Neuronal stem cell (in vitro differentiated cells): Measurements from ENCODE around the gene CDHR4. TPM values are rescaled to one million over a fixed set of nuclear protein-coding genes. Genes with fewer than 3 reads are reported as not detected.

ENCODE experiments used
- DNase-seq: peaks from one replicate; pipeline ENCODE4 v3.0.0-alpha.2; 2013; ENCODE audit warnings: low spot score
- H2AFZ ChIP-seq: one replicate; pipeline ENCODE4 v1.6.1; 2013; ENCODE audit warnings: mild to moderate bottlenecking, low read length, inconsistent platforms
- H2AK5ac ChIP-seq: 2 replicates; pipeline ENCODE4 v1.6.1; 2013; ENCODE audit warnings: low read depth, mild to moderate bottlenecking, inconsistent platforms, low read length, moderate library complexity, mixed read lengths
- H2BK120ac ChIP-seq: 2 replicates; pipeline ENCODE4 v1.6.1; 2013; ENCODE audit warnings: low read depth, mild to moderate bottlenecking, inconsistent platforms, low read length, moderate library complexity, mixed read lengths
- H2BK12ac ChIP-seq: one replicate; pipeline ENCODE4 v1.6.1; 2013; ENCODE audit warnings: low read length, inconsistent platforms
- H2BK15ac ChIP-seq: 2 replicates; pipeline ENCODE4 v1.6.1; 2013; ENCODE audit warnings: mild to moderate bottlenecking, low read length, inconsistent platforms, mixed read lengths
- H2BK5ac ChIP-seq: one replicate; pipeline ENCODE4 v1.6.1; 2013; ENCODE audit warnings: inconsistent platforms, mild to moderate bottlenecking, low read length, moderate library complexity
- H3K14ac ChIP-seq: one replicate; pipeline ENCODE4 v1.6.1; 2013; ENCODE audit warnings: low read length, inconsistent platforms
- H3K18ac ChIP-seq: 2 replicates; pipeline ENCODE4 v1.6.1; 2013; ENCODE audit warnings: low read length, inconsistent platforms
- H3K23ac ChIP-seq: 2 replicates; pipeline ENCODE4 v1.6.1; 2013; ENCODE audit warnings: low read depth, mild to moderate bottlenecking, mixed read lengths, low read length, inconsistent platforms; ENCODE audit not compliant: poor library complexity
- H3K27ac ChIP-seq: replicated peaks from 3 replicates; pipeline ENCODE4 v1.5.1; 2013; ENCODE audit warnings: low read length, inconsistent platforms
- H3K27me3 ChIP-seq, 3 experiments: 2 replicates each; pipeline ENCODE4 v1.6.1; 2013; ENCODE audit warnings: low read length in 3 of 3, mild to moderate bottlenecking in 2 of 3, inconsistent platforms in 1 of 3, low read depth in 1 of 3, mixed read lengths in 1 of 3, moderate library complexity in 1 of 3; ENCODE audit not compliant: control insufficient read depth in 3 of 3, insufficient read depth in 3 of 3
- H3K36me3 ChIP-seq, 2 donors: replicated peaks in 1 of 2; 2 replicates each; pipeline ENCODE4 v1.6.1; 2013; ENCODE audit warnings: low read length in 2 of 2; ENCODE audit not compliant: control insufficient read depth in 2 of 2, insufficient read depth in 2 of 2
- H3K4ac ChIP-seq: 2 replicates; pipeline ENCODE4 v1.6.1; 2013; ENCODE audit warnings: inconsistent platforms, mild to moderate bottlenecking, low read length, moderate library complexity
- H3K4me1 ChIP-seq, 2 donors: 1 replicate in 1 of 2; 2 replicates in 1 of 2; pipeline ENCODE4 v1.6.1; 2013; ENCODE audit warnings: low read length in 2 of 2, low read depth in 1 of 2; ENCODE audit not compliant: control insufficient read depth in 2 of 2, insufficient read depth in 1 of 2
- H3K4me2 ChIP-seq: one replicate; pipeline ENCODE4 v1.6.1; 2013; ENCODE audit warnings: mild to moderate bottlenecking, low read length, inconsistent platforms; ENCODE audit not compliant: insufficient read depth, poor library complexity, severe bottlenecking
- H3K4me3 ChIP-seq, 2 donors: 2 replicates each; pipeline ENCODE4 v1.5.1; 2013; ENCODE audit warnings: low read length in 2 of 2, mild to moderate bottlenecking in 2 of 2, inconsistent platforms in 1 of 2, moderate library complexity in 1 of 2
- H3K79me1 ChIP-seq: one replicate; pipeline ENCODE4 v1.6.1; 2013; ENCODE audit warnings: low read depth, mild to moderate bottlenecking, inconsistent platforms, low read length, moderate library complexity
- H3K9ac ChIP-seq: one replicate; pipeline ENCODE4 v1.6.1; 2013; ENCODE audit warnings: mild to moderate bottlenecking, low read depth, low read length, inconsistent platforms; ENCODE audit not compliant: poor library complexity
- H3K9me3 ChIP-seq, 2 donors: replicated peaks in 1 of 2; 2 replicates each; pipeline versions ENCODE3 to v1.6.1; 2013; ENCODE audit warnings: low read length in 2 of 2, mild to moderate bottlenecking in 2 of 2, inconsistent platforms in 1 of 2, low read depth in 1 of 2, mixed read lengths in 1 of 2, moderate library complexity in 1 of 2; ENCODE audit not compliant: control insufficient read depth in 2 of 2, insufficient read depth in 1 of 2
- H4K8ac ChIP-seq: one replicate; pipeline ENCODE4 v1.6.1; 2013; ENCODE audit warnings: low read depth, mild to moderate bottlenecking, inconsistent platforms, low read length, moderate library complexity
- H4K91ac ChIP-seq: one replicate; pipeline ENCODE4 v1.6.1; 2013; ENCODE audit warnings: low read length, low read depth, mild to moderate bottlenecking, inconsistent platforms; ENCODE audit not compliant: poor library complexity
- WGBS, 2 donors: extraction: QIAGEN DNeasy Blood & Tissue Kit; methylation state at CpG; one replicate each; pipeline ENCODE4 v1.1.7; 2013; ENCODE audit warnings: missing lambda C conversion rate in 2 of 2, mixed read lengths in 1 of 2; ENCODE audit not compliant: insufficient read length in 2 of 2, insufficient replicate concordance in 1 of 2; ENCODE audit errors: extremely low coverage in 2 of 2; 5-methylcytosine and 5-hydroxymethylcytosine counted together
- small RNA-seq: library from polyadenylated mRNA; stranded (forward); fragments of <200 nt; extraction: miRNeasy Mini kit (QIAGEN cat#:217004); gene quantifications from one replicate; pipeline ENCODE3, GENCODE V24; 2013; ENCODE audit not compliant: insufficient read depth

CDHR4 gene

DNA sequence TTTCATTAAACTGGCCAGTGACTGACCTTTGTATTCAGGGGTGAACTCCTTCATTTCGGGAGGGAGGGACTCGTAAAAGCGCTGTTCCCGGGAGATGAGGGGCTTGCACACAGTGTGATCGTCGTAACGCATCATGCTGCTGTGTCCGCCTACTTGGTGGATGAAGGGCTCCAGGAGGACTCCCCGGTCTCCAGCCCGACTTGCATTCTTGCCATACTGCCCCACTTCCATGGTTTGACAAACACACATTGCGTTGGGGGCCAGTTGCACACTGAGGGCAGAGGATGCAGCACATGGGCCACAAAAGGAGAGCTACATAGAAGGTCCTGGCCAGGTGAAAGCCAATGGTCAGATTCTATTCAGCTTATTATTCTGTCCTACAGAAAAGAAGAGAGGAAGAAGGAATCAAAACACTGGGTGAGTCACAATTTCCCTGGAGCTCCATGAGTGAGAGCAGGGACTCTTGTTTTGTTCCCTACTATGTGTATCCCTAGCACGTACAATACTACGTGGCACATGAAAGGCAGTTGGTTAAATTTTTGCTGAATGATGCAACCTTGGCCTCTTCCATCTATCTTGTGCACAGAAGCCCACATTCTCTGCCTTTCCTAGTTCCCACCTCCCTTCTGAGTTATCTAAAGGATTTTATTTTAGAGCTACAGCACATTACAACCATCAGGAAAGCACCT, 51.7 kb downstream of the CDHR4 start:
- H3K27ac ChIP-seq, result peak overlapping the region; percentile 52

GRCh38 chr3:49745986-49746385, 53.7 kb downstream of the CDHR4 start:
- Histone ChIP-seq H3K27ac (no peak overlapping the region), H3K18ac (no peak overlapping the region)

More for the DNA sequence above, 51.7 kb downstream of the CDHR4 start:
- H2BK120ac ChIP-seq, result no peak overlapping the region
- H3K9me3 ChIP-seq, result no peaks in the 10 kb centered on the region
- peaks cover 0 to 5% of the 10 kb centered on the region in 2 donors for H3K4me1 ChIP-seq
- WGBS, 2 donors, result no CpG with 5 or more reads among the region's 13 CpGs
- no peak for DNase-seq
- H3K4me2 ChIP-seq, result no peak overlapping the region
- H3K9ac ChIP-seq, result no peak overlapping the region
- no peak overlapping the region for H4K91ac ChIP-seq
- peaks cover 8 to 69% of the 10 kb centered on the region in 2 donors for H3K36me3 ChIP-seq
- no peak overlapping the region for H4K8ac ChIP-seq
- no peaks in the 10 kb centered on the region for H3K79me1 ChIP-seq
- no peak overlapping the region for H2BK12ac ChIP-seq
- no peak overlapping the region for H2AFZ ChIP-seq
- H2BK15ac ChIP-seq, result no peak overlapping the region
- H3K23ac ChIP-seq, result no peak overlapping the region
- H2AK5ac ChIP-seq, result no peak overlapping the region
- no peak overlapping the region for H3K18ac ChIP-seq
- H3K4ac ChIP-seq, result no peak overlapping the region
- no peak overlapping the region for H3K14ac ChIP-seq
- no peak overlapping the region for H3K4me3 ChIP-seq
- H3K27me3 ChIP-seq, result no peaks in the 10 kb centered on the region
- no peak overlapping the region for H2BK5ac ChIP-seq

More at GRCh38 chr3:49745986-49746385, 53.7 kb downstream of the CDHR4 start:
- Histone ChIP-seq H3K4me1 (peaks cover 0 to 5% of the 10 kb centered on the region in 2 donors), H3K9ac (no peak overlapping the region), H3K14ac (no peak overlapping the region), H3K27me3 (no peaks in the 10 kb centered on the region), H4K8ac (no peak overlapping the region), H3K4me2 (no peak overlapping the region), H2BK120ac (no peak overlapping the region), H4K91ac (no peak overlapping the region), H2AK5ac (no peak overlapping the region), H2BK15ac (no peak overlapping the region), H2AFZ (no peak overlapping the region), H3K4me3 (no peak overlapping the region), H3K9me3 (no peaks in the 10 kb centered on the region), H2BK12ac (no peak overlapping the region), H3K36me3 (peaks cover 11 to 73% of the 10 kb centered on the region in 2 donors), H3K23ac (no peak overlapping the region), H3K4ac (no peak overlapping the region), H3K79me1 (peaks cover 2% of the 10 kb centered on the region), H2BK5ac (no peak overlapping the region)
- no peak for DNase-seq
- no CpG with 5 or more reads among the region's 2 CpGs for WGBS, 2 donors

Small RNAs within 50 kb of the gene (small RNA-seq; reads per million reads assigned to genes)
- not detected for gene COX6CP14
